HepG2 (cell line): Measurements from ENCODE around the gene TSPAN18. TPM values are rescaled to one million over a fixed set of nuclear protein-coding genes. Genes with fewer than 3 reads are reported as not detected.

ENCODE experiments used
- ATAC-seq: fragments of 200-7000 bp; cut with Tn5 transposase; 3 replicates; pipeline ENCODE4 v1.9.1; 2020; ENCODE audit warnings: mild to moderate bottlenecking, moderate library complexity
- BruUV-seq: library from RNA; stranded (reverse); fragments of 400-500 nt; replicated peaks from 2 replicates; lab custom pipeline; 2021; lab: Mats Ljungman, UMichigan
- CTCF ChIA-PET: fragments of 300-600 bp; formaldehyde crosslinking; extraction: SDS; loops from one replicate; lab custom pipeline; 2021; ENCODE audit warnings: low total read pairs, inconsistent platforms, low intra/inter-chr PET ratio; lab: Yijun Ruan, JAX
- POLR2A ChIA-PET: fragments of 350-600 bp; sonication (Branson Sonifier 250); formaldehyde crosslinking; loops from one replicate; lab custom pipeline; 2020; ENCODE audit warnings: antibody characterized with exemption, inconsistent platforms; lab: Yijun Ruan, JAX
- DNase-seq: peaks from one replicate; pipeline ENCODE4 v3.0.0-alpha.2; 2015; ENCODE audit warnings: low spot score
- FAIRE-seq: peaks from 3 replicates; lab custom pipeline; 2011; peaks lifted over from hg19 to GRCh38; lab: Jason Lieb, UNC
- H2AFZ ChIP-seq: one replicate; pipeline ENCODE4 v1.6.1; 2011; ENCODE audit warnings: low read length, inconsistent platforms
- H3K27ac ChIP-seq: fragments of 300-600 bp; 3 replicates; pipeline ENCODE4 v1.8.0; 2011; ENCODE audit warnings: mixed run types, mild to moderate bottlenecking, mixed read lengths, low read length, inconsistent platforms; ENCODE audit not compliant: insufficient read depth; ENCODE audit errors: extremely low read length
- H3K27me3 ChIP-seq, 2 experiments: fragments of 200-600 bp in 1 of 2; 2 replicates in 1 of 2; 3 replicates in 1 of 2; pipeline versions ENCODE4 v1.6.0 to v1.8.0; 2011; ENCODE audit warnings: low read length in 2 of 2, mild to moderate bottlenecking in 2 of 2, moderate library complexity in 2 of 2, inconsistent platforms in 1 of 2; ENCODE audit not compliant: insufficient read depth in 2 of 2, control insufficient read depth in 1 of 2
- H3K36me3 ChIP-seq, 2 experiments: fragments of 200-600 bp in 1 of 2; replicated peaks in 1 of 2; 2 replicates in 1 of 2; 3 replicates in 1 of 2; pipeline versions ENCODE4 v1.5.1 to v1.8.0; 2011; ENCODE audit warnings: low read length in 2 of 2, inconsistent platforms in 1 of 2; ENCODE audit not compliant: insufficient read depth in 2 of 2, control insufficient read depth in 1 of 2
- H3K4me1 ChIP-seq: 2 replicates; pipeline ENCODE4 v1.5.1; 2012; ENCODE audit warnings: low read length, inconsistent platforms; ENCODE audit not compliant: insufficient read depth
- H3K4me2 ChIP-seq: 2 replicates; pipeline ENCODE4 v1.6.0; 2011; ENCODE audit warnings: low read depth, low read length, inconsistent platforms
- H3K4me3 ChIP-seq, 3 experiments: fragments of 200-600 bp in 1 of 3; sonication (generic), shearing (Covaris generic) in 1 of 3; replicated peaks in 1 of 3; 2 replicates each; pipeline ENCODE4 v1.5.1; 2011 to 2016; ENCODE audit warnings: low read length in 3 of 3, inconsistent platforms in 2 of 3, low read depth in 2 of 3, mild to moderate bottlenecking in 2 of 3, control low read depth in 1 of 3, mixed read lengths in 1 of 3; ENCODE audit not compliant: insufficient read depth in 1 of 3
- H3K79me2 ChIP-seq: one replicate; pipeline ENCODE4 v1.6.1; 2011; ENCODE audit warnings: low read length, inconsistent platforms; ENCODE audit not compliant: insufficient read depth
- H3K9ac ChIP-seq: 2 replicates; pipeline ENCODE4 v1.6.0; 2011; ENCODE audit warnings: mild to moderate bottlenecking, low read depth, low read length, inconsistent platforms; ENCODE audit not compliant: insufficient read depth
- H3K9me3 ChIP-seq: 2 replicates; pipeline ENCODE4 v1.5.1; 2012; ENCODE audit warnings: mild to moderate bottlenecking, low read length
- H4K20me1 ChIP-seq: 2 replicates; pipeline ENCODE4 v1.6.0; 2011; ENCODE audit warnings: inconsistent platforms, mild to moderate bottlenecking, low read length, moderate library complexity; ENCODE audit not compliant: insufficient read depth
- JUNB ChIP-seq: sonication (generic); formaldehyde crosslinking; IDR thresholded peaks from 2 replicates; pipeline ENCODE4 v1.8.0; 2022; ENCODE audit warnings: missing genetic modification reagents, mild to moderate bottlenecking, borderline replicate concordance
- PLRG1 ChIP-seq: fragments of 450-650 bp; conservative IDR thresholded peaks from 2 replicates; pipeline ENCODE4 v1.6.1; 2016
- RFX5 ChIP-seq: IDR thresholded peaks from 2 replicates; pipeline ENCODE4 v1.6.1; 2011; ENCODE audit warnings: low read depth, low read length, improper control_type of control experiment
- TOPORS ChIP-seq: sonication (generic); formaldehyde crosslinking; IDR thresholded peaks from 2 replicates; pipeline ENCODE4 v1.8.0; 2023; ENCODE audit warnings: mild to moderate bottlenecking, missing genetic modification reagents
- ZBTB42 ChIP-seq: sonication (generic); formaldehyde crosslinking; IDR thresholded peaks from 2 replicates; pipeline ENCODE4 v1.5.0; 2020; ENCODE audit warnings: mild to moderate bottlenecking, missing genetic modification reagents
- ZNF253 ChIP-seq: sonication (generic); formaldehyde crosslinking; IDR thresholded peaks from 2 replicates; pipeline ENCODE4 v1.8.0; 2022; ENCODE audit warnings: mild to moderate bottlenecking, missing genetic modification reagents, borderline replicate concordance
- ZNF570 ChIP-seq: sonication (generic); formaldehyde crosslinking; IDR thresholded peaks from 2 replicates; pipeline ENCODE4 v1.4.0; 2020; ENCODE audit warnings: mild to moderate bottlenecking, missing genetic modification reagents, borderline replicate concordance
- ZNF598 ChIP-seq: sonication (generic); formaldehyde crosslinking; IDR thresholded peaks from 2 replicates; pipeline ENCODE4 v1.5.1; 2020; ENCODE audit warnings: mild to moderate bottlenecking, missing genetic modification reagents, borderline replicate concordance
- WGBS: methylation state at CpG from one replicate; pipeline ENCODE4 v1.1.6; 2017; ENCODE audit warnings: low lambda C conversion rate; 5-methylcytosine and 5-hydroxymethylcytosine counted together
- in situ Hi-C: cut with HindIII; loops from 2 replicates; pipeline ENCODE4 v1.10.0; 2017; ENCODE audit warnings: low pct_unique_long_range_greater_than_20kb; ENCODE audit not compliant: extremely low pct_ligation_motif_present
- intact Hi-C: fragments of 100-400 bp; cut with micrococcal nuclease; formaldehyde crosslinking; loops from one replicate; pipeline ENCODE4 v1.10.0; 2022; ENCODE audit not compliant: unreplicated experiment
- polyA plus RNA-seq, 8 experiments: library from polyadenylated mRNA; depleted of rRNA in 3 of 8; stranded (reverse) in 7 of 8; unstranded in 1 of 8; fragments of >200 nt; fragmentation: Illumina TruSeq in 4 of 8; extraction: Trizol in 4 of 8; gene quantifications; 2 replicates each; pipeline versions ENCODE4 v1.2.1 to v1.2.3, GENCODE V29; 2011 to 2016; ENCODE audit warnings: low read depth in 4 of 8, missing spikeins in 1 of 8, mixed read lengths in 1 of 8; ENCODE audit not compliant: insufficient read depth in 1 of 8
- total RNA-seq, 5 experiments: library from RNA; depleted of rRNA; stranded (reverse); fragments of >200 nt; fragmentation: Illumina TruSeq; extraction: Trizol; gene quantifications; 2 replicates each; pipeline ENCODE4 v1.2.3, GENCODE V29; 2016; ENCODE audit warnings: low read depth in 1 of 5
- TF ChIP-seq, protein P1 (sequence below): sonication (generic); formaldehyde crosslinking; IDR thresholded peaks from 2 replicates; pipeline ENCODE4 v1.4.0; 2020; ENCODE audit warnings: missing genetic modification reagents
- TF ChIP-seq, protein P2 (sequence below): sonication (generic); formaldehyde crosslinking; IDR thresholded peaks from 2 replicates; pipeline ENCODE4 v1.8.1; 2022; ENCODE audit warnings: mild to moderate bottlenecking, missing genetic modification reagents

TSPAN18 gene
- total and polyA plus RNA-seq, 2 of the 13 experiments (the other 11 are each of a cell fraction or from before 2014, with no cell fraction given), result not detected

GRCh38 chr11:44840521-44841251 lies 113.9 kb downstream of the TSPAN18 start:
- Histone ChIP-seq H3K9me3 (no peaks in the 10 kb centered on the region), H3K4me2 (no peak overlapping the region), H3K27me3 (0 out of 5 replicates have a peak, but pooled peaks cover 0 to 3% of the 10 kb centered on the region in 2 experiments), H2AFZ (no peak overlapping the region), H3K27ac (no peak overlapping the region), H3K9ac (no peak overlapping the region), H3K4me3 (no peak overlapping the region), H3K79me2 (no peaks in the 10 kb centered on the region), H3K36me3 (no peaks in the 10 kb centered on the region), H3K4me1 (no peaks in the 10 kb centered on the region), H4K20me1 (no peaks in the 10 kb centered on the region)
- ATAC-seq, result no peak
- ChIA-PET POLR2A (no interaction called here), CTCF (no interaction called here)
- 57% methylated on average over 8 of the region's 9 CpGs for WGBS
- TF ChIP-seq RFX5, result no peak
- TF ChIP-seq ZNF570 (CRISPR knock-in tag), result no peak
- no peak for TF ChIP-seq ZBTB42
- TF ChIP-seq TOPORS (CRISPR knock-in tag), result no peak
- TF ChIP-seq, protein P1, sequence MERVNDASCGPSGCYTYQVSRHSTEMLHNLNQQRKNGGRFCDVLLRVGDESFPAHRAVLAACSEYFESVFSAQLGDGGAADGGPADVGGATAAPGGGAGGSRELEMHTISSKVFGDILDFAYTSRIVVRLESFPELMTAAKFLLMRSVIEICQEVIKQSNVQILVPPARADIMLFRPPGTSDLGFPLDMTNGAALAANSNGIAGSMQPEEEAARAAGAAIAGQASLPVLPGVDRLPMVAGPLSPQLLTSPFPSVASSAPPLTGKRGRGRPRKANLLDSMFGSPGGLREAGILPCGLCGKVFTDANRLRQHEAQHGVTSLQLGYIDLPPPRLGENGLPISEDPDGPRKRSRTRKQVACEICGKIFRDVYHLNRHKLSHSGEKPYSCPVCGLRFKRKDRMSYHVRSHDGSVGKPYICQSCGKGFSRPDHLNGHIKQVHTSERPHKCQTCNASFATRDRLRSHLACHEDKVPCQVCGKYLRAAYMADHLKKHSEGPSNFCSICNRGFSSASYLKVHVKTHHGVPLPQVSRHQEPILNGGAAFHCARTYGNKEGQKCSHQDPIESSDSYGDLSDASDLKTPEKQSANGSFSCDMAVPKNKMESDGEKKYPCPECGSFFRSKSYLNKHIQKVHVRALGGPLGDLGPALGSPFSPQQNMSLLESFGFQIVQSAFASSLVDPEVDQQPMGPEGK (CRISPR knock-in tag), result no peak
- TF ChIP-seq ZNF598, result no peak
- TF ChIP-seq, protein P2, sequence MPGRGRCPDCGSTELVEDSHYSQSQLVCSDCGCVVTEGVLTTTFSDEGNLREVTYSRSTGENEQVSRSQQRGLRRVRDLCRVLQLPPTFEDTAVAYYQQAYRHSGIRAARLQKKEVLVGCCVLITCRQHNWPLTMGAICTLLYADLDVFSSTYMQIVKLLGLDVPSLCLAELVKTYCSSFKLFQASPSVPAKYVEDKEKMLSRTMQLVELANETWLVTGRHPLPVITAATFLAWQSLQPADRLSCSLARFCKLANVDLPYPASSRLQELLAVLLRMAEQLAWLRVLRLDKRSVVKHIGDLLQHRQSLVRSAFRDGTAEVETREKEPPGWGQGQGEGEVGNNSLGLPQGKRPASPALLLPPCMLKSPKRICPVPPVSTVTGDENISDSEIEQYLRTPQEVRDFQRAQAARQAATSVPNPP (CRISPR knock-in tag), result no peak
- TF ChIP-seq JUNB (CRISPR knock-in tag), result no peak
- no peak for TF ChIP-seq PLRG1
- no peak for TF ChIP-seq ZNF253 (CRISPR knock-in tag)
- intact Hi-C loops (no loop called here), in situ Hi-C loops (no loop called here)
- BruUV-seq, result no TSS peak
- DNase-seq, result no peak
- no peak for FAIRE-seq
